ENCODE data around the gene MALRD1.

DNA sequence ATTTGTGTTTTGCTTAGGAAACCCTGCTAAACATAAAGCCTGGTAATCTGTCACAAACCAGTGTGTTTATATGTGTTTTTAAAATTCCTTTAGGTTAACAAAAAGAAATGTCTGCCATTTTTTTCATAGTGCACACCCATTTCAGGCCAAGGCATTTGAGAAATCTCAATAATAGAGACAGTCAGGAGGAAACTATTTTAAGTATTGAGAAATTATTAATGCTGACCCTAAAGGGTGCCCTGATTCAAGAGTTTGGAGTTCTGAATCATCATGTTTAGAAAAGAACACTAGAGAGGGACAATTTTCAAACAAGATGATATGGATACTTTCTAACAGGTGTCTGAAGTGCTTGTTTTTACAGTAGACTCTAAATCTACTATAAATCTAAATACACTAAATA, 28.7 kb downstream of the MALRD1 start:
- TF ChIP-seq EZH2 (IDR thresholded peaks at IDR 0.05; ENCODE audit: borderline replicate concordance, low read depth, low read length, poor library complexity, severe bottlenecking): no peak
- TF ChIP-seq, protein P1, sequence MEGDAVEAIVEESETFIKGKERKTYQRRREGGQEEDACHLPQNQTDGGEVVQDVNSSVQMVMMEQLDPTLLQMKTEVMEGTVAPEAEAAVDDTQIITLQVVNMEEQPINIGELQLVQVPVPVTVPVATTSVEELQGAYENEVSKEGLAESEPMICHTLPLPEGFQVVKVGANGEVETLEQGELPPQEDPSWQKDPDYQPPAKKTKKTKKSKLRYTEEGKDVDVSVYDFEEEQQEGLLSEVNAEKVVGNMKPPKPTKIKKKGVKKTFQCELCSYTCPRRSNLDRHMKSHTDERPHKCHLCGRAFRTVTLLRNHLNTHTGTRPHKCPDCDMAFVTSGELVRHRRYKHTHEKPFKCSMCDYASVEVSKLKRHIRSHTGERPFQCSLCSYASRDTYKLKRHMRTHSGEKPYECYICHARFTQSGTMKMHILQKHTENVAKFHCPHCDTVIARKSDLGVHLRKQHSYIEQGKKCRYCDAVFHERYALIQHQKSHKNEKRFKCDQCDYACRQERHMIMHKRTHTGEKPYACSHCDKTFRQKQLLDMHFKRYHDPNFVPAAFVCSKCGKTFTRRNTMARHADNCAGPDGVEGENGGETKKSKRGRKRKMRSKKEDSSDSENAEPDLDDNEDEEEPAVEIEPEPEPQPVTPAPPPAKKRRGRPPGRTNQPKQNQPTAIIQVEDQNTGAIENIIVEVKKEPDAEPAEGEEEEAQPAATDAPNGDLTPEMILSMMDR (conservative IDR thresholded peaks at IDR 0.05; ENCODE audit: low read depth, low read length): no peak

Measured in A673 (cell line).